Skeletal muscle tissue (tissue), 4 donors: ENCODE data around the gene USH2A. TPM values are rescaled to one million over a fixed set of nuclear protein-coding genes. Genes with fewer than 3 reads are reported as not detected.

Source experiments
- H3K27ac ChIP-seq: one replicate; pipeline ENCODE4 v1.7.0; 2013; ENCODE audit warnings: mild to moderate bottlenecking, low read depth, low read length, inconsistent platforms
- H3K27me3 ChIP-seq, 3 donors: one replicate each; pipeline ENCODE4 v1.7.0; 2013; ENCODE audit warnings: low read length in 3 of 3; ENCODE audit not compliant: control insufficient read depth in 3 of 3, insufficient read depth in 3 of 3
- H3K36me3 ChIP-seq, 3 donors: one replicate each; pipeline ENCODE4 v1.7.0; 2013; ENCODE audit warnings: low read length in 3 of 3; ENCODE audit not compliant: control insufficient read depth in 3 of 3, insufficient read depth in 3 of 3
- H3K4me1 ChIP-seq, 3 donors: one replicate each; pipeline ENCODE4 v1.7.0; 2013; ENCODE audit warnings: low read length in 3 of 3, mild to moderate bottlenecking in 3 of 3; ENCODE audit not compliant: control insufficient read depth in 3 of 3, insufficient read depth in 3 of 3
- H3K4me3 ChIP-seq, 3 donors: one replicate each; pipeline ENCODE4 v1.7.0; 2013; ENCODE audit warnings: low read length in 3 of 3
- H3K9ac ChIP-seq, 3 donors: one replicate each; pipeline ENCODE4 v1.7.0; 2013; ENCODE audit warnings: low read length in 3 of 3, mild to moderate bottlenecking in 3 of 3, moderate library complexity in 2 of 3, low read depth in 1 of 3
- H3K9me3 ChIP-seq, 3 donors: one replicate each; pipeline ENCODE4 v1.7.0; 2013; ENCODE audit warnings: low read length in 3 of 3; ENCODE audit not compliant: control insufficient read depth in 3 of 3
- total RNA-seq: library from RNA; depleted of rRNA; stranded (reverse); fragments of >200 nt; gene quantifications from one replicate; pipeline ENCODE4 v1.2.3, GENCODE V29; 2014
- donor health status: Osteomylitis.

Gene USH2A
- total RNA-seq, 1 donor from 2014 or later = 0.52 TPM

DNA sequence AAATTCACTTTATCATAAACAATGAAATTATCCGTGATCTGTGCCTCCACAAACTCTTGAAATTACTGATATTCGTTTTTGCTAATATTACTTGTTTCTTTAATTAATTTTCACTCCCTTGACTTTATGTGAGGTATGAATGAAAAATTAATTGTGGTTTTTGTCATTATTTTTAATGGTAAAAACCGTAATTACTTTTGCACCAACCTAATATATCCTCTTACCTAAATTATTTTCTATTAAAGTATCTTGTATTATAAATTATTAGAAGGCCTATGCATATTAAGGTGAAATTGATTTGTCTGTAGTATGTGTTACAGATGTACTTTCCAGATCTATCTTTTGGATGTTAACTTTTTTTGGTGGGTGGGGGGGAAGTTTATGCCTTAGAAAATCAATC, 540.2 kb downstream of the USH2A start:
- Histone ChIP-seq H3K36me3 (no peaks in the 10 kb centered on the region), H3K4me1 (no peaks in the 10 kb centered on the region), H3K27me3 (no peaks in the 10 kb centered on the region), H3K9ac (no peak overlapping the region), H3K27ac (no peak overlapping the region), H3K4me3 (no peak overlapping the region), H3K9me3 (peaks cover 0 to 2% (median 0%) of the 10 kb centered on the region in 3 donors)

DNA sequence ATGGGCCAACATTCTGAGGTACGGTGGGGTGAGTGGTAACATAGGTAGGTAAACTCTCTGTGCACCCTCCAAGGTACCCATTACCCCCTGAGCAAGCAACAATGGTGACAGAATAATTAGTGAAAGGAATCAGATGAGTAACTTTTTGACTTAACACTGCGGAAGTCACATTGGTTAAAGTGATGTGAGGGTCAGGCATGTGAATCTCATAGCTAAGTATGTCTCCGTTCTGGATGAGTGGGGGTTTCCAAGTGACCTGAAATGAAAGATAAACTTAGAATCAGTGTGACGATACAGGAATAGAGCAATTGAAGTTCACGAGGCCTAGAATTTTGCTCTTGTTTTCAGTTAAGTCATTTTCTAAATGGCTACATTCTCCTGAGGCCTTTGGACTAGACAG, 544.4 kb downstream of the USH2A start:
- Histone ChIP-seq H3K4me3 (no peak overlapping the region), H3K4me1 (no peaks in the 10 kb centered on the region), H3K9me3 (peaks cover 0 to 2% (median 0%) of the 10 kb centered on the region in 3 donors), H3K27me3 (no peaks in the 10 kb centered on the region), H3K36me3 (no peaks in the 10 kb centered on the region), H3K9ac (no peak overlapping the region), H3K27ac (no peak overlapping the region)

DNA sequence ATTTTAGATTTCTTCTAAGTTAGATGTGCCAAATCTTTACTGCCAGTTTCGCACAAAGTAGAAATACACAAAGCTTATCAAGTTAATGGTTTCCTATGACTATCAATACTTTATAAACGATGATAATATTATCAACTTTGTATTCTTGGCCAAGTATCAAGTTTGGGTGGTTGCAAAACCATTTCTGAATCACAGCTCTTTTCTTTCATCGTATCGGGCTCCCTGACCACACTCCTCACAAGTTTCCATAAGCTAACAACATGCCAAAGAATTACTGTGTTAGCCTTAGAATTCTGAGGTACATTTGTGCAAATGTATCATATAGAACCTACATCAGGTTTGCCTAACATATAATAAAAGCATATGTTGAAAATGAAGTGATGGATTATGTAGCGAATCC, 545.1 kb downstream of the USH2A start:
- H3K4me3 ChIP-seq = no peak overlapping the region
- peaks cover 0 to 2% (median 0%) of the 10 kb centered on the region in 3 donors for H3K9me3 ChIP-seq
- H3K9ac ChIP-seq = no peak overlapping the region
- no peaks in the 10 kb centered on the region for H3K27me3 ChIP-seq
- no peaks in the 10 kb centered on the region for H3K36me3 ChIP-seq
- H3K4me1 ChIP-seq = no peaks in the 10 kb centered on the region
- H3K27ac ChIP-seq = no peak overlapping the region

DNA sequence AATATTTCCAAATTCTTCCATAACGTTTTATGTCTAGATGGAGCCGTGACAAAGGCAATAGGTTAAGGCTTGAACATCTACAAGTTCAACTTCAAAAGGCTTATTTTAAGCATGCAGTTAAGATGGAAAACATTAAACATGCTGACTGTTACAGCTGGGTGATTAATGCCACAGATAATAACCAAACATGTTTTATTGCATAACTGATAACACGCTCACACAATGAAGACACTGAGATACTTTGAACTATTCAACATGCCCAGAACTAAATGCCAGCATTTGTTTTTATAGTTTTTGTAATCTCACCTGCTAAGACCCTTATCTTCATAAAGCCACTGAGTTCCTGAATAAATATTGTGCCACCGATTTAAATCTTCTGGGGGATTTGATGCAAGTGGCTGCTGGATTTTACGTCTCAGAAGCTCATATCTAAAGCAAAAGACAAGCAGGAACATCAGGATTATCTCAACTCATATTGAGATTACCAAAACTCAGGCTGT, 545.7 kb downstream of the USH2A start:
- no peaks in the 10 kb centered on the region for H3K4me1 ChIP-seq
- no peaks in the 10 kb centered on the region for H3K36me3 ChIP-seq
- no peak overlapping the region for H3K27ac ChIP-seq
- no peak overlapping the region for H3K4me3 ChIP-seq
- peaks cover 0 to 2% (median 0%) of the 10 kb centered on the region in 3 donors for H3K9me3 ChIP-seq
- H3K27me3 ChIP-seq = no peaks in the 10 kb centered on the region
- H3K9ac ChIP-seq = no peak overlapping the region

DNA sequence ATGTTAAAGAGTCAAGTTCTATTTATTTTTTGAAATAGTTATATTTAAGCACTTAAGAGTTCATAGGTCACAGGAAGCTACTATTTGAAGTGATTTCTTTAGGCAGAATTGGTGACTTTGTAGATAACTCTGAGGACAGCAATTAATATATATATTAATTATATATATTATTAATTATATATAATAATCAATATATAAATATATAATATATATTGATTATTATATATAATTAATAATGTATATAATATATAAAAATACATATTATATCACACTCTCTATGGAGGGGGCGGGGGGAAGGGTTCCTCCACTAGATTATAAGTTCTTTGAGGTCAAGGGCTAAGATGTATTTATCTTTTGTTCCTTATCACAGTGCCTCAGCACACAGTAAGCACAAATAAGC, 547.5 kb downstream of the USH2A start:
- H3K27ac ChIP-seq = no peak overlapping the region
- no peak overlapping the region for H3K4me3 ChIP-seq
- H3K36me3 ChIP-seq = no peaks in the 10 kb centered on the region
- H3K4me1 ChIP-seq = no peaks in the 10 kb centered on the region
- H3K9ac ChIP-seq = no peak overlapping the region
- no peaks in the 10 kb centered on the region for H3K27me3 ChIP-seq
- peaks cover 0 to 2% (median 0%) of the 10 kb centered on the region in 3 donors for H3K9me3 ChIP-seq

DNA sequence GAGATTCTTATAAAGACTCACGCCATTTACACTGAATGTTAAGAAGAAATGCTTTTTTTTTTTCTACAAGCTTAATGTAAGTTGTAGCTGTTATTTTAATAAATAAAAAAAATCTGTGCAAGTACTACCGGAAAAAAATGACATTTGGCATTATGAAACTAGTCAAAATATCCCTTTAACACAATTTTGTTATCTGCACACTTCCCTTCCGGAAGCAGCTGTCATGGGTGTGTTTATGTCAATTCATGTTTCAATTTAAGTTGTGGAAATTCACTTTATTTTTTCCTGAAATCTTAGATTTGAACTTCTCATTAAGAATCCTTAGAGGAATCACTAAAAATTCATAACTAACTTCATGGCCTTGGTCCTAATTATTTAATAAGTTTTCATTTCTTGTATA, 548.0 kb downstream of the USH2A start:
- Histone ChIP-seq H3K4me1 (no peaks in the 10 kb centered on the region), H3K9ac (no peak overlapping the region), H3K27me3 (no peaks in the 10 kb centered on the region), H3K4me3 (no peak overlapping the region), H3K27ac (no peak overlapping the region), H3K36me3 (no peaks in the 10 kb centered on the region), H3K9me3 (peaks cover 0 to 2% (median 0%) of the 10 kb centered on the region in 3 donors)

DNA sequence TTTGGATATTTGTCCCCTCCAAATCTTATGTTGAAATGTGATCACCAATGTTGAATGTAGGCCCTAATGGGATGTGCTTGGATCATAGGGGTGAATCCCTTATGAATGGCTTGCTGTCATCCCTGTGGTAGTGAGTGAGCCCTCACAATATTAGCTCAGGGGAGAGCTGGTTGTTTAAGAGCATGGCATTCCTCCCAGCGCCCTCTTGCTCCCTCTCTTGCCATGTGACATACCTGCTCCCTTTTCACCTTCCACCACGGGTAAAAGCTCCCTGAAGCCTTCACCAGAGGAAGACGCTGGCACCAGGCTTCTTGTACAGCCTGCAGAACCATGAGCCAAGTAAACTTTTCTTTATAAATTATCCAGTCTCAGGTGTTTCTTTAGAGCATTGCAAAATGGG, 550.6 kb downstream of the USH2A start:
- Histone ChIP-seq H3K27me3 (no peaks in the 10 kb centered on the region), H3K9me3 (no peaks in the 10 kb centered on the region), H3K36me3 (no peaks in the 10 kb centered on the region), H3K27ac (no peak overlapping the region), H3K9ac (no peak overlapping the region), H3K4me3 (no peak overlapping the region), H3K4me1 (no peaks in the 10 kb centered on the region)

DNA sequence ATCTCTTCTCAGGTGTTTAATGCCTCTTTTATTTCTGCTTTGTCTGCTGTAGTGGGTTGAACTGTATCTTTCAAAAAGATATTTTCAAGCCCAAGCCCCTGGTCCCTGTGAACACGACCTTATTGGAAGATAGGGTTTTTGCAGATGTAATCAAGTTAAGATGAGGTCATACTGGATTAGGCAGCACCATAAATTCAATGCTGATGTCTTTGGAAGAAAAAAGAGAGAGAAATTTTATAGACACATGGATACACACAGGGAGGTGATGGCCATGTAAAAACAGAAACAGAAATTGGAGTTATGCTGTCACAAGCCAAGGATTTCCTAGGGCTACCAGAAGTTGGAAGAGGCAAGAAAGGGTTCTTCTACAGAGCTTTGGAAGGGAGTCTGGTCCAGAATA, 554.7 kb downstream of the USH2A start:
- H3K9me3 ChIP-seq = no peaks in the 10 kb centered on the region

DNA sequence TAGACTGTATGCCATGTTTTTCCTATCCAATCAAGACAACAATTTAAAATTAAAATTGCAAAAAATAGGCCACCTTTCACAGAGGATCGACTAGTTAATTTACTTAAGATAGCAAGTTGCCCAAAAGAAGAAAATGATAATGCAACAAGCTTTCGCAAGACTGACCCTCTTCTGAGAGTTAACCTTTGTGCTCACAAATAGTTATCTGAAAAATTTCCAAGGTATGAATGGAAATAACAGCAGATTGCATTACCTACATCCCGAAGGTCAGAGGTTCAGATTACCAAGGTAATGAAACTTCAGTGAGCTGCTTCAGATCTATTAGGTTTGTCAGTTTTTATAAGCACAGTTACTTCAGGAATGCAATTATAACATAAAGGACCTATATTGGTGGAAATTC, 558.2 kb downstream of the USH2A start:
- Histone ChIP-seq H3K9me3 (no peaks in the 10 kb centered on the region), H3K4me1 (no peaks in the 10 kb centered on the region), H3K36me3 (no peaks in the 10 kb centered on the region), H3K27ac (no peak overlapping the region), H3K9ac (no peak overlapping the region), H3K27me3 (no peaks in the 10 kb centered on the region), H3K4me3 (no peak overlapping the region)

More for the DNA sequence above, 554.7 kb downstream of the USH2A start:
- Histone ChIP-seq H3K27ac (no peak overlapping the region), H3K4me3 (no peak overlapping the region), H3K4me1 (no peaks in the 10 kb centered on the region), H3K36me3 (no peaks in the 10 kb centered on the region), H3K27me3 (no peaks in the 10 kb centered on the region), H3K9ac (no peak overlapping the region)

DNA sequence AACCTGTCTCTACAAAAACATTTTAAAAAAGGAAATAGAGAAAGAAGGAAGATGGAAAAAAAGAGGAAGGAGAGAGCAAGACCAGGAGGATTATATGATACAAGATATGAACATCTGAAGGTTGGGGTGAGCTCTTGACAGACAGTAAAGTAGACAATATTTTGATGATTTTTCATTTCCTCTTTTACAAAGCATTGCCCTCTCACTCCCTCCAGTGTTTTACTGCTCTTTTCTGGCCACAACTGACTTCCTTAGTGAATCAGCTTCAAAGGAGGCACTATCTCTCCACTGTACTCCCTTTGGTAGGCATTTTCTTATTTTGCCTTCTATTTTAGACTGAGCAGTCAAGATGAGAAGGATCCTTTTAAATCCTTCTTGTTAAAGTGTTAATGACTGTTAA, 559.5 kb downstream of the USH2A start:
- H3K9me3 ChIP-seq = no peaks in the 10 kb centered on the region
- no peak overlapping the region for H3K9ac ChIP-seq
- no peaks in the 10 kb centered on the region for H3K4me1 ChIP-seq
- no peaks in the 10 kb centered on the region for H3K27me3 ChIP-seq
- no peak overlapping the region for H3K4me3 ChIP-seq
- H3K36me3 ChIP-seq = no peaks in the 10 kb centered on the region
- no peak overlapping the region for H3K27ac ChIP-seq

DNA sequence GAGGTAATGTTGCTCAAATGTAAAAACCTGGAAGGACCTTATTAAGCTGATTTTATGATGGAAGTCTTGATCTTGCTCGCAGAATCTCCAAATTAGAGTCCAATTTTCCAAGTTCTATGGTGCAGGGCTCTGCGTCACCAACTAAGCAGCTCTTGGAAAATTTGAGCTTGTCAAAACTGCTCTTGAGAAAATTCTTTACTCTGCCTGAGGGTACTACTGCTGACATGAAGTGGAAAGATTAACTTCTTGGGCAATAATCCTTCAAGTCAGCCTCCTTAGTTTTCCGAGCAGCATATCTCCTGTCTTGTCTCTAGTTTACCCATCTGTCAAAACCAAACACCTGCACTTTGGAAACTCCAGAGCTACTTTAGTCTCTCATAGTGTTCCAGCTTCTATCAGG, 562.4 kb downstream of the USH2A start:
- no peaks in the 10 kb centered on the region for H3K36me3 ChIP-seq
- no peaks in the 10 kb centered on the region for H3K27me3 ChIP-seq
- peaks cover 0 to 2% (median 0%) of the 10 kb centered on the region in 3 donors for H3K9me3 ChIP-seq
- no peak overlapping the region for H3K27ac ChIP-seq
- no peaks in the 10 kb centered on the region for H3K4me1 ChIP-seq
- no peak overlapping the region for H3K9ac ChIP-seq
- no peak overlapping the region for H3K4me3 ChIP-seq
